Measurements from ENCODE around the gene HECW1.

DNA sequence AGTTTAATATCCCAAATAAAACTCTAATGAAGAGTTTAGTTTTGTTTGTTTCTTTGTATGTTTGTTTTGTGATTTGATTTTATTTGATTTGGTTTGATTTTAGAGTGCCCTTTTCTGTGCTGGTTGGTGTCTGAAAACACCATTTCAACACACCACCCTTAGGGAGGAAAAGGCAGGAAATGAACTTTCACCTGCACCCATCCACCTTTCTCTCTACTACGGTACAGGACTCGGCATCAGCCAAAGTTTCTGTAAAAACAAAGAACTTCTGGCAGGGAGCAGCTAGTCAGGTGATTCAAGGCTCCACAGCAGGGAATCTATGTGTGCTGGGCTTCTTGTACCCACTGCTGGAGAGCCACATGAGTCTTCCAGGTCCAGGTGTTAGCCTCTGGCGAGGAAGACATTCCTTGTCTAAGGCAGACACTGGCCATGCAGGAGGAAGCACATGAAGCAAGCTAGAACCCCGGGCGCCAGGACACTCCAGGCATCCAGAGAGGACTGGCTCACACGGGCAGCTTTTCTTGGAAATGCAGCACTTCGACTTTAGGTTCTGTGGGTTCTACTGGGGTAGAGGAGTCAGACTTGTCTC, 448.4 kb downstream of the HECW1 start:
- no peak for TF ChIP-seq EP300 (IDR thresholded peaks at IDR 0.05; ENCODE audit: borderline replicate concordance)
- TF ChIP-seq CEBPB (IDR thresholded peaks at IDR 0.05): no peak
- no peak for TF ChIP-seq CREB1 (IDR thresholded peaks at IDR 0.05; ENCODE audit: low read depth)
- TF ChIP-seq RAD21 (IDR thresholded peaks at IDR 0.05; ENCODE audit: low read depth): no peak
- no peak for TF ChIP-seq TEAD4 (IDR thresholded peaks at IDR 0.05)
- TF ChIP-seq FOXM1 (IDR thresholded peaks at IDR 0.05; ENCODE audit: borderline replicate concordance, low read depth): no peak
- TF ChIP-seq YY1 (IDR thresholded peaks at IDR 0.05; ENCODE audit: low read depth): no peak
- TF ChIP-seq, protein P1, sequence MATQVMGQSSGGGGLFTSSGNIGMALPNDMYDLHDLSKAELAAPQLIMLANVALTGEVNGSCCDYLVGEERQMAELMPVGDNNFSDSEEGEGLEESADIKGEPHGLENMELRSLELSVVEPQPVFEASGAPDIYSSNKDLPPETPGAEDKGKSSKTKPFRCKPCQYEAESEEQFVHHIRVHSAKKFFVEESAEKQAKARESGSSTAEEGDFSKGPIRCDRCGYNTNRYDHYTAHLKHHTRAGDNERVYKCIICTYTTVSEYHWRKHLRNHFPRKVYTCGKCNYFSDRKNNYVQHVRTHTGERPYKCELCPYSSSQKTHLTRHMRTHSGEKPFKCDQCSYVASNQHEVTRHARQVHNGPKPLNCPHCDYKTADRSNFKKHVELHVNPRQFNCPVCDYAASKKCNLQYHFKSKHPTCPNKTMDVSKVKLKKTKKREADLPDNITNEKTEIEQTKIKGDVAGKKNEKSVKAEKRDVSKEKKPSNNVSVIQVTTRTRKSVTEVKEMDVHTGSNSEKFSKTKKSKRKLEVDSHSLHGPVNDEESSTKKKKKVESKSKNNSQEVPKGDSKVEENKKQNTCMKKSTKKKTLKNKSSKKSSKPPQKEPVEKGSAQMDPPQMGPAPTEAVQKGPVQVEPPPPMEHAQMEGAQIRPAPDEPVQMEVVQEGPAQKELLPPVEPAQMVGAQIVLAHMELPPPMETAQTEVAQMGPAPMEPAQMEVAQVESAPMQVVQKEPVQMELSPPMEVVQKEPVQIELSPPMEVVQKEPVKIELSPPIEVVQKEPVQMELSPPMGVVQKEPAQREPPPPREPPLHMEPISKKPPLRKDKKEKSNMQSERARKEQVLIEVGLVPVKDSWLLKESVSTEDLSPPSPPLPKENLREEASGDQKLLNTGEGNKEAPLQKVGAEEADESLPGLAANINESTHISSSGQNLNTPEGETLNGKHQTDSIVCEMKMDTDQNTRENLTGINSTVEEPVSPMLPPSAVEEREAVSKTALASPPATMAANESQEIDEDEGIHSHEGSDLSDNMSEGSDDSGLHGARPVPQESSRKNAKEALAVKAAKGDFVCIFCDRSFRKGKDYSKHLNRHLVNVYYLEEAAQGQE (IDR thresholded peaks at IDR 0.05; ENCODE audit: low read depth): no peak
- no peak for TF ChIP-seq EGR1 (IDR thresholded peaks at IDR 0.05)
- TF ChIP-seq, protein P2, sequence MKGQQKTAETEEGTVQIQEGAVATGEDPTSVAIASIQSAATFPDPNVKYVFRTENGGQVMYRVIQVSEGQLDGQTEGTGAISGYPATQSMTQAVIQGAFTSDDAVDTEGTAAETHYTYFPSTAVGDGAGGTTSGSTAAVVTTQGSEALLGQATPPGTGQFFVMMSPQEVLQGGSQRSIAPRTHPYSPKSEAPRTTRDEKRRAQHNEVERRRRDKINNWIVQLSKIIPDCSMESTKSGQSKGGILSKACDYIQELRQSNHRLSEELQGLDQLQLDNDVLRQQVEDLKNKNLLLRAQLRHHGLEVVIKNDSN (IDR thresholded peaks at IDR 0.05): no peak
